Diencephalon (tissue), 1 donor: Measurements from ENCODE around the gene HTR3A. TPM values are rescaled to one million over a fixed set of nuclear protein-coding genes. Genes with fewer than 3 reads are reported as not detected.

Experiments
- total RNA-seq: library from RNA; depleted of rRNA; stranded (reverse); fragments of >200 nt; gene quantifications from one replicate; pipeline ENCODE4 v1.2.3, GENCODE V29; 2014

Gene HTR3A
- 0.23 TPM for total RNA-seq

GRCh38 chr11:113974741-113975470, at the start of gene HTR3A:
TSS of gene HTR3A (plus strand) at chr11:113975108. CDS start at chr11:113975326, 218 bp downstream.

Other genes with a start within 250 kb of the HTR3A start
- 16.8 TPM for gene ZW10, start 201.4 kb upstream of the HTR3A start, total RNA-seq
- not detected for gene CLDN25, start 195.3 kb upstream of the HTR3A start, total RNA-seq
- 28.8 TPM for gene USP28, start 99.5 kb upstream of the HTR3A start, total RNA-seq
- gene HTR3B, start 70.3 kb upstream of the HTR3A start, total RNA-seq: 0.23 TPM
- 6.7 TPM for gene ZBTB16, start 84.6 kb downstream of the HTR3A start, total RNA-seq